Hippocampal formation (tissue), 2 donors: ENCODE results near the gene STAT6.

Source experiments
- DNase-seq, 2 donors: peaks; one replicate each; lab custom pipeline; 2025; lab: John Stamatoyannopoulos, UW

STAT6 gene

DNA sequence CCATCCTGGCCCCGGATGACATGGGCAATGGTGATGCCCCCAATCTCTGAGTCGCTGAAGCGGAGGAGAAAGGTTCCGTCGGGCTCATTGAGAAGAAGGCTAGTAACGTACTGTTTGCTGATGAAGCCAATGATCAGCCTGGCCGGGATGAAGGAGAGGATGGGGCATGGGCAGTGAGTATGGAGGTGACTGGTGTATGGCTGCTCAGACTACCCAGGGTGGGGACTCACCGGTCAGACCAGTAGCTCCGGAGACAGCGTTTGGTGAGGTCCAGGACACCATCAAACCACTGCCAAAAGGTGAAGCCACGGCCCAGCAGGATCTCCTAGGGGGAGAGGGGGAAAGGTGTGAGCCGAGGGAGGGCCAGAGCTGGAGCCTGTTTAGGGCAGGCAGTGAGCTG, 11.4 kb downstream of the STAT6 start:
- DNase-seq, result no peak

DNA sequence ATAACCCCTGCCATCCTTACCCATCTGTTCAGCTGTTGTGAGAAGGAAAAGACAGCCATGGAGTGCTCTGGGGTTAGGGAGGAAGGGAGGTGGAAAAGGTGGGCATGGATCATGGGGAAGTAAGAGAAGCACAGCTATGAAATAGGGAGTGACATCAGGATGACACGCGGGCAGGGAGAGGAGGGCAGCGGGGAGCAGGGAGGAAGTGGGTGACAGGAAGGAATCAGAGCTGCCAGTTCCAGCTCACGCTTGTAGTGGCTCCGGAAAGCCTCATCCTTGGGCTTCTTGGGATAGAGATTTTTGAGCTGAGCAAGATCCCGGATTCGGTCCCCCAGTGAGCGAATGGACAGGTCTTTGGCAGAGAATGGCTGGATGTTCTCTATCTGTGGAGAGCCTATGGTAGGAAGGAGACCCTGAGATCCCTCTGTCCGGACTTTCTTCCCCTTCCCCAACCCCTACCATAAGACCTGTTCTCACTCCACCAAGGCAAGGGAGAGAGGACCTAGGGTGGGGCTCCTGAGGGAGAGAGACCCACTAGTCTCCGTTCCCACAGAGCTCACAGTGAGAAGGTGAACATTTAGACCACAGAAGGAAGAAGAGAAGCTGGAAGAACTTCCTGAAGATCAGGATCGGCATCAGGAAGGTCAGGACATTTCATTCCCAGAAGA, 12.0 kb downstream of the STAT6 start:
- no peak for DNase-seq

DNA sequence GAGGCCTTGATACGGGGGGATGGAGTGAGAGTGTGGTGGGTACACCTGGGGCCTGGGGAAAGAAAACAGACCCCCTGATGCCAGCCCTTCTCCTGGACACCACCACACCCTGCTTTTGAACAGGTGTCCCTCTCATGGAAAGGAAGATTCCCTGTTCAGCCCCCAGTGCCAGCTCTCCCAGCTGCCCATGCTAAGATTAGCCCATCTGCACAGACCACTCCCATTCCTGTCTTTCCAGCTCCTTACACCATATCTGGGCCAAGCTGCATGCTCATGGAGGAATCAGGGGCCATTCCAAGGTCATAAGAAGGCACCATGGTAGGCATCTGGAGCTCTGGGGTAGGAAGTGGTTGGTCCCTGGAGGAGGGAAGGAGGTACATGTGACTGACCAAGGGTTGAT, 12.6 kb downstream of the STAT6 start:
- no peak for DNase-seq

DNA sequence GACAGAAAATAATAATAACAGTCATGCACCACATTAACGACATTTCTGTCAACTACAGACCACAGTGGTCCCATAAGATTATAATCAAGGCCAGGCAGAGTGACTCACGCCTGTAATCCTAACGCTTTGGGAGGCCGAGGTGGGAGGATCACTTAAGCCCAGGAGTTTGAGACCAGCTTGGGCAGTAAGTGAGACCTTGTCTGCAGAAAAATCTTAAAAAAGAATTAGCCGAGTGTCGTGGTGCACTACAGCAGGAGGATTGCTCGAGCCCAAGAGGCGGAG, 13.7 kb downstream of the STAT6 start:
- DNase-seq, result no peak

DNA sequence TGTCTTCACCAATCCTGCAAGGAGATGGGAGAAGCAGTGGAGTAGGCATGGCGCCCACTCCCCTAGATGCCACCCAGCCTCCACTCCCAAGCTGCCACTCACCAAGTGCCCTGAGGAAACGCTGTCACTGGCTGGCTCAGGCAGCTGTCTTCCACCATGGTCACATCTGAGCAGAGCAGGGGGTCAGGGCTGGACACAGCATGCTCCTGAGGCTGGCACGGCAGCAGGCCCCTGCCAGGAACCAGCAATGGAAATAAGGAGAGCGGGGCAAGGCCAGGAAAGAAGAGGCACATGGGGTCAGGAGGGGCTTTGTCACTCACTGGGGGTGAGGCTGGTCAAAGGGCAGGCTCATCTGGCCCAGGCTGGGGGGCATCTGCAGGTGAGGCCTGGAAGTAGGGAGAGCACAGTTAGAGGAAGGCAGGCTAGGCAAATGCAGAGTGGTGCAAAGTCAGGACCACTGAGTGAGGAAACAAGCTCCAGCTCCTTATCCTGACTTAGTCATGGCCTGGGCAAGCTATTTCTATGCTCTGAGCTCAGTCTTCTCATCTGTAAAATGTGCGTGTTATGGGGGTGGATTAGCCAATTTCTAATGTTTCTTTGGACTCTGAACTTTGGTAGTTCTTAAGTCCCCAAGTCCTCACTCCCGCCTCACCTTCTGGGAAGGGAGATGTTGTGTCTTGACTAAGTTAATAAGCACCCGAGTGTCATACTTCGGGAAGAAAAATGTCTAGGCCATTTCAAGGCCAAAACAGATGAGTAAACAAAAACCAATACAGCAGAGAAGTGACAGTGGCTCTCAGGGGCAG, 14.2 kb downstream of the STAT6 start:
- no peak for DNase-seq

DNA sequence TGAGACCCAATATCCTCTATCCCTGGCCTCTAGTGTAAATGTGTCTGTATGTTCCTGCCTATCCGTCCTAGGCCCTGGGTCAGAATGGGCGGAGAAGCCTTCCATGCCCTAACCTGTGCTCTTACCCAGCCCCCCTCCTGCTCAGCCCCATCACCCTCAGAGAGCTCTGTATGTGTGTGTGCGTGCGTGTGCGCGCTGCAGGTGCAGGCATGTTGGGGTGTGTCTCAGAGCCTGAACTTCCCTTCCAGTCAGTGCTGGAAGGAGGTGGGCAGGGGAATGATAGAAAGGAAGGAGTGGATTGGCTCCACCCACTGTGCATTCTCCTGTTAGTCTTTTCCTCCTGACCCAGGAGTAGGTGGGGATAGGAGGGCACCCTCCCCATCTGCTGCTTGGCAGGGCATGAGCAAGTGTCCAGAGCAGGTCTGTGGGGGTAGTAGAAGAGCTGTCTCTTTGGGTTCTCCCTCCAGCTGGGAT, 15.0 kb downstream of the STAT6 start:
- no peak for DNase-seq

DNA sequence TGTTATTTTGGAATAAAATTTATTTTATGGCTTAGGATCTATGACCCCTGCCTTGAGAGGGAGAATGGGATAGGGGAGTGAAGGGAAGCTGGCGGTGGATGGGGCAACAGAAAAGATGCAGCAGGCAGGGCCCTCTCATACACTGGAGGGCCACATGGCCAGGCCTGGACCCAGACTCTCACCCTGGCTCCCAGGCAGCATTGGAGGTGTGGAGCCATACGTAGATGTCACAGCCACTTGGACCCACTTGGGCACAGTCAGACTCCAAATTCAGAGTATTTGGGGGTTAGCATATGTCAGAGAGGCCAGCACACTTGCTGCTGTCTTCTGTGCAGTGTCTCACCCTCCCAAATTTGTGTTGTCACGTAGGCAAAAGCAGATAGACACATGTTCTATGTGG, 15.7 kb downstream of the STAT6 start:
- no peak for DNase-seq

DNA sequence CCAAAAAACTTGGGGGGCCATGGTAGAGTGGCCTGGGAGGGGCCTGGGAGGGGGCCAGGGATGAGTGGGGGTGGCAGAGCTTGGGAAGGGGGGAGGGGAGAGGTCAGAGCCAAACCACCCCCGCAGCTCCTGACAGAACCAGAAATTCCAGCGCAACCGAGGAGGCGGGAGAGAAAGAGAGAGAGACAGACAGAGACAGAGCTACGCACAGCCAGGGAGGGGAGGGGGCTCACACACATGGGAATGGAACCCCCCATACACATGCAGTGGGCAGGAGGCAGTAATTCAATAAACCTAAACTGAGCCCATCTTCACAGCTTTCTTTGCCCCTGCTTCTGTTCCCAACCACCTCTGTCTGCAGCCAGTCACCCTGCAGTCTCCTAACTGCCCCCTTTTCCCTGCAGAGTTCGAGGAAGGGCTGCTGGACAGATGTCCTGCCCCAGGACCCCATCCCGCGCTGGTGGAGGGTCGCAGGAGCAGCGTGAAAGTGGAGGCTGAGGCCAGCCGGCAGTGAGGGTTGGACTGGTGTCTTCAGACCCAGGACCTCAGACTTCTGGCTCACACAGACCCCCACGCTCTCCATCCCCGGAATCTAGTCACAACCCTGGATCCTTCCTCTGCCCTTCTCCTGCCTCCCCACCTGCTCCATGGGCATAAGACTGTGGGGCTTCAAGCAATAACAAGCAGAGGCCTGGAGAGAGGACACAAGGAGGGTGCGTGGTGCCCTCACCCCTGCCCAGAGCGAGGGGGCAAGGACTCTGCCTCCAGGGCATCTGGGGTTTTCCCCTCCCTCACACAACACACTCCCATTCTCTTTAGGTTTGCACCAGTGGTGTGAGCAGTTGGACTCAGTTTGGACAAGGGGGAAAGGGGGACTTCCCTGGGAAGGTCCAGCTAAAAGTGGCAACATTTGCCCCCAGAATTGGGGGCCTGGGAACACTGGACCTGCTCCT, 16.7 kb downstream of the STAT6 start:
- no peak for DNase-seq

DNA sequence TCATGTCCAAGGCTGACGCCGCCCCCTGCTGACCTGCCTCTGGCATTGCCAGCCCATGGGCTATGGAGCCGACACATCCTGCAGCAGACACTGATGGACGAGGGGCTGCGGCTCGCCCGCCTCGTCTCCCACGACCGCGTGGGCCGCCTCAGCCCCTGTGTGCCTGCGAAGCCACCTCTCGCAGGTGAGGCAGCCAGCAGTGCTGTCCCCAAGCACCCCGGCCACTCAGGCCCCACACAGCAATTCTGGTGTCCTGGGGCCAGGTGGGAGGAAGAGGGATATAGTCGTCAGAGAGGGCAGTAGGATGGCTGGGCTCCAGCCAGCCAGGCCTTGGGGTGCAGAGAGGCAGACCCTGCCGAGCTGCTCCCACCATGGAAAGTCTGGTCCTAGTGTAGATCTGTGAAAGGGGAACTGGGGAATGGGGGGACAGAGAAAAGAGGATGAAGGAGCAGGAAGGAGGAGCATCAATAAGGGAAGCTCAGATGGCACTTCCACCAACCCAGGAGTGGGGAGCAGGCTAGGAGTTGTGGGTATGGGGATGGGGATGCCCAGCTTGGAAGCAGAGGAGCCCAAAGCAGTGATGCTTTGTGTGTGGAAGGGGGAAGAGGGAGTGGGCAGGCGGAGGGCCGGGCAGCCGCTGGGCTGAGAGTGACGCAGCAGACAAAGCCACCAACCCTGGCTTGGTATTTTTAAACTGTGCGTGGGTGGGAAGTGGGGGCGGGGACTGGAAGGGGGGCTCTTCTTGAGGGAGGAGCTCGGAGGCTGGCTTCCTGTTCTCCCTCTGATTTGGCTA, 17.6 kb downstream of the STAT6 start:
- no peak for DNase-seq

DNA sequence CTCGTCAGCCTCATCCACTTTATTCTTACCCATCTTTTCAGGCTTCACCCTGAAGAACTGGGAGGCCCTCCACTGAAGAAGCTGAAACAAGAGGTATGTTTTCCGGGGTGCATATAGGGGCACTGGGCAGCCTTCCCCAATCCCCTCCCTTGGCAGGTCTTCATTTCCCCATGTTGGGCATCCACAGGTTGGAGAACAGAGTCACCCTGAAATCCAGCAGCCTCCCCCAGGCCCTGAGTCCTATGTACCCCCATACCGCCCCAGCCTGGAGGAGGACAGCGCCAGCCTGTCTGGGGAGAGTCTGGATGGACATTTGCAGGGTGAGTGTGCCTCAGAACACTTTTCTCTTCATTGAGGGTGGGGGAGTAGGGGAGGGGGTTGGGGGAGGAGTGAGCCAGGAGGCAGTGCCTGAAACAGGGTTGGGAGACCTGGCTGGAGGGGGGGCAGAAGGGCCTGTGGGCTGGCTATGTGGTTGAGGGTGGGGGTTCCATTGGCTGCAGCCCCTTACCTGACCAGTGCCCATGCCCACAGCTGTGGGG, 18.2 kb downstream of the STAT6 start:
- DNase-seq, result no peak

DNA sequence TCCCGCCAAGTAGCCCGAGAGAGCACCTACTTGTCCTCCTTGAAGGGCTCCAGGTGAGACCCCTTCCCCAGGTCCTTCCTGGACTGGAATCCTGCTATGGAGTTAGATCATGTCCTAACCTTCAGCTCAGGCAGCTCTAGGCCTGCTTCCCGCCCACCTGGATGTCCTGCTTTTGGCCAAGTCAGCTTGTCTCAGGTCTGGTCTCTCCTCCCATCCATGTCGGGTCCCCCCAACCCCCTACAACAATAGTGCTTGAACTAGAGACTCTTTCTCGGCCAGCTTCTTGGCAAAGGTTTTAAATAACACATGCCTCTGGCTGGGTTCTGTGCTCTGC, 18.7 kb downstream of the STAT6 start:
- DNase-seq, result no peak

DNA sequence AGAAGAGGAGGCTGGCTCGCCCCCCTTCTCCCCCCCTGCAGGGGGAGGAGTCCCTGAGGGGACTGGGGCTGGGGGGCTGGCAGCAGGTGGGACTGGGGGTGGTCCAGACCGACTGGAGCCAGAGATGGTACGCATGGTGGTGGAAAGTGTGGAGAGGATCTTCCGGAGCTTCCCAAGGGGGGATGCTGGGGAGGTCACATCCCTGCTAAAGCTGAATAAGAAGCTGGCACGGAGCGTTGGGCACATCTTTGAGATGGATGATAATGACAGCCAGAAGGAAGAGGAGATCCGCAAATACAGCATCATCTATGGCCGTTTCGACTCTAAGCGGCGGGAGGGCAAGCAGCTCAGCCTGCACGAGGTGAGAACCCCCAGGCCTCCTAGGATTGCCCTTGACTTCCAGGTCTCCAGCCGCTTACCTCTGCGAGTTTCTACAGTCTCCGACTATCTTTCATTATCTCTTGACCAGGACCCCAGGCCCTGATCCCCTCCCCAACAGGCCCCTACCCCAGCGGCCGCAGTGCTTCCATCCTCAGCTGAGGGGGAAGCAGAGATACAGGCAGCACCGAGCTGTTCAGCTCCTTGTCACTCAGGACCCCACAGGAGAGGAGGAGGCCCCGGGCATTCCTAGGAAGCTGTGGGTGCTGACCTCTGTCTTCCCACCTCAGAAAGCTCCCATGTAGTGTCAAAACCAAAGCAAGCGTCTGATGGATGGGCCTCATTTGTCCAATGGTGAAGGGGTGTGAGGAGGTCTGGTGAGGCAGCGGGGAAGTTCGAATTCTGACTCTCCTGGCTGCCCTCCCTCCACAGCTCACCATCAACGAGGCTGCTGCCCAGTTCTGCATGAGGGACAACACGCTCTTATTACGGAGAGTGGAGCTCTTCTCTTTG, 19.3 kb downstream of the STAT6 start:
- DNase-seq, result no peak

DNA sequence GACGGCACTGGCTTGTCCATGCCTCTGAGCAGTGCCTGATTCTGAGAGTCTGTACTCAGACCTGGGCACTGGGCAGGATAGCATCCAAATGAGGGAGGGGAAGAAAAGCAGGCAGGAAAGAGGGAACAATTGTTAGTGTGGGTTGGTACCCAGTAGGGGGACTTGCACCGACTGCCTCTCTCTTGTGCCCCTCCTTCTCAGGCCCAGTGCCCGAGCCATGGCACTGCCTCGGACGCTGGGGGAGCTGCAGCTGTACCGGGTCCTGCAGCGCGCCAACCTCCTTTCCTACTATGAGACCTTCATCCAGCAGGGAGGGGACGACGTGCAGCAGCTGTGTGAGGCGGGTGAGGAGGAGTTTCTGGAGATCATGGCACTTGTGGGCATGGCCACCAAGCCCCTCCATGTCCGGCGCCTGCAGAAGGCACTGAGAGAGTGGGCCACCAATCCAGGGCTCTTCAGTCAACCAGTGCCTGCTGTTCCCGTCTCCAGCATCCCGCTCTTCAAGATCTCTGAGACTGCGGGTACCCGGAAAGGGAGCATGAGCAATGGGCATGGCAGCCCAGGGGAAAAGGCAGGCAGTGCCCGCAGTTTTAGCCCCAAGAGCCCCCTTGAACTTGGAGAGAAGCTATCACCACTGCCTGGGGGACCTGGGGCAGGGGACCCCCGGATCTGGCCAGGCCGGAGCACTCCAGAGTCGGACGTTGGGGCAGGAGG, 20.1 kb downstream of the STAT6 start:
- peak; percentile 55 to 56 for DNase-seq

DNA sequence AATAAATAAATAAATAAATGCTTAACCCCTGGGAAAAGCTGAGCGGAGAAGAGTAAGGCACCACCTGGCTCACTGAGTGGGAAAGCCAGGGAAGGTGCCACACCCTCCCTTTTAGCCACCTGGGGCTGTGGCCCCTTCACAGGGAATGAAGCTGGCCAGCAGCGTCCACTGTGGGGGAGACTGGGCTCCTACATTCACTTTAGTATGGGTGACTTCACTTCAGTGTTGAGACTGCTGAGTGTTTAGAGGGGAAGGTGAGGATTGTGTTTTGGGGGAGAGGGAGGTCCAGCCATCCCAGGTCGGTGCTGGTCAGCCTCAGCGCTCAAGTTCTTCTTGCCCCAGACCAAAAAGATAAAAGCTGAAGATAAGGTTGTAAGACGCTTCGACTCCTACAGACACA, 20.7 kb downstream of the STAT6 start:
- no peak for DNase-seq

DNA sequence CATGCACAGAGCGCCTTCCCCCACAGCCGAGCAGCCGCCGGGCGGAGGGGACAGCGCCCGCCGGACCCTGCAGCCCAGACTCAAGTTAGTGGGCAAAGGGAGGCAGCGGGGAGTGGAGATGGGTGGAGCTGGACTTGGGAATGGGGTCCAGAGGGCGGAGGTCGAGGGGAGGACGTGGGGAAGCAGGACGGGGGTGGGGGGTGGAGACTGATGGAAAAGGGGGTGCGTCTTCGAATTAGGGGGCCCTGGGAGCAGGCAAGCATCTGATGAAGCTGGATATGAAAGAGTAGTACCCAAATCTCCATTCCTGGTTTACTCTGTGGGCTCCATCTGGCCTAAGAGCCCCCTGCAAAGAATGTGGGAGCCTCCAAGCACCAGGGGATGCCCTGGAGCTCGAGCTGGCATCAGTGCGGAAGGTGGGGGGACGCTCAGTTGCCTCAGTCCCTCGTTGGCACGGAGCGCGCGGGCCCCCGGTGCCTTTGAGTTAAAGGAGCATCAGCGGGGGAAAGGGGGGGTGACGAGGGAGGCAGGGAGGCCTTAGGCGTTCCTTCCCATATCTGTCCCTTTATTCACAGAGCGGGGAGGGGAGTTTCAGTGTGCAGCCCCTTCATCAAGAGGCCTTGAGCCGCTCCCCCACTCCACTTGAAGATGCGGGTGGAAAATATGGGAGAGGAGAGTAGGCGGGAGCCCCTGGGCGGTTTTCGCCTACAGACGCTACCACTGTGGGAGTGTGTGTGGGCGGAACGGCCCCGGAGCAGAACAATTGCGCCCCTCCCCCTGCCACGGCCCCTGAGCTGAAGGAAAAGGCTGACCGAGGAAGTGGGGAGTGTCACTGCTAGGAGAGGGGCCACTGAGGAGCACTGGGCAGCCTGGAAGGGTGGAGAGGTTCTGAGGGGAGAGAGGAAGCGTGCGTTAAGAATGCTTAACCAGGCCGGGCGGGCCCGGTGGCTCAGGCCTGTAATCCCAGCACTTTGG, 21.6 kb downstream of the STAT6 start:
- DNase-seq, result peak in 1 of 2 donors; percentile 41

DNA sequence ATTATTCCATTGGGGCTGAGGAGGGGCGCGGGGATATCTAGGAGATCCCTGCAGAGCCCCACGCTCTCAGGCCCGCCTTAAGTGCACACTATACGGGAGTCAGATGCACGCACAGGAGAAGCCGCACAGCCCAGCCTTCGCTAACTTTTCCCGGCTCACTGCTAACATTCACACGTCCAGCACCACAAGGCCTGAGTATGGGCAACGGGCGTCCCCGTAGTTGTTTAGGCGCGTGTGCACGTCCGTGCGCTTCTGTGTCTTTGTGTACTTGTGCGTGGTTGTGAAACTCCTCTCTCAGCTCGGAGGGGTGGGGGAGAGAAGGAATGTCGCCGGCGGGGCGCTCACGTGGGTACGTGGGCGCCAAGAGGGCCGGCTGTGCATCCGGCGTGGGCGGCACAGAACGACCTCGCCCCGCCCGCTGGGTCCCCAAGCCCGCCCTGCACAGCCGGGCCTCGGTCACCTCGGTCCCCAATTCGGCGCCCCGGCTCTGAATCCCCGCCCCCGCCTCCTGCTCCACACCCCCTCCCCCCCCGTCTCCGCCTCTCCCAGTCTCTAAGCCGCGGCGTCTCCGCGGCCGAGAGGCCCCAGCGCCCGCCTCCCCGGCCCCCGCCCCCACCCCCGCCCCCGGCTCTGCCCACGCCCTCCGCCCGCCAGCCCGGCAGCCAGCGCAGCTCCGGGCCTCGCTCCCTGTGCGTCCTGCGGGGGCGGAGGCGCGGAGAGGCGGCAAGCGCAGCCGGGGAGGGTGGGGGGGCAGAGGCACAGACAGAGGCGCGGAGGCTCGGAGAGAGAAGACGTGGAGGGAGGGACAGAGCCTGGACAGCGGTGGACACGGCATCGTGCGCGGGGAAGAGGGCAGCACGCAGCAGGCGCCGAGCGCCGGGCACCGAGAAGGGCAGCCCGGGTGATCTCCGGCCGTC, 22.6 kb downstream of the STAT6 start, which contains the start of gene NAB2:
Gene NAB2, plus strand, starts transcription at position 761 of the 917 bp plus-strand sequence. CDS start 158 bp downstream, outside the sequence.
- peak; percentile 90 to 91 for DNase-seq

DNA sequence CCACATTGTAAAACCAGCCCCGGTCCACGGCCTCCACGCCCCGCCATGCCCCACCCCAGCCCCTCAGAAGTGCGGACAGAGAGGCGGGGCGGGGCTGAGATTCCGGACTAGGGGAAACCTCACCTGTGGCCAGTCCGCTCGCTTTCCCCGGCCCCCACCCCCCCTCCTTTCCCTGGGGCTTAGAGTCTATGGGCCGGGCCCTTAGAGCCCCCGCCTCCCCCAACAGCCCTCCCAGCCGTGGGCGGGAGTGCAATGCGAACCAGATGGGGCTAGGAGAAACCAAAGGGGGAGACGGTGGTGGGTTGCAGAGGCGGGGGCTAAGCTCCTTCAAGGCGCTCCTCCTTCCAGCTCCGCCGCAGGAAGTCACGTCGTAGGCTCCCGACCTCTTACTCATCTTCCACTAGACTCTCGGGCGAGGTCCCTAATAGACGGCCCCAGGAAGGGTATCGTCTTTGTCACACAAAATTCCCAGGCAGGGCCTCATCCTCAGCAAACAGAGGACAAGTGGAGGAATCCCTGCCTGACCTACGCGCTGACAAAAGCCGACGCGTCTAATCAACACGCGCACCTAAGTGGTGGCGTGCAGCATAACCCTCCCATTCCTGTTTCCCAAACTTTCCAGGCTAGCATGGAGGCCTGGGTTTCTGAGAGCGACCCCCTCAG, 23.3 kb downstream of the STAT6 start:
- no peak for DNase-seq
